GM21526 (cell line): ENCODE results near the gene DGKD.
"Not testable (repeated sequence)": the region's sequence is repeated elsewhere in the genome, so short reads cannot be mapped to it uniquely, and the experiment has no call there.

Experiments used
- ATAC-seq: cut with Tn5 transposase; IDR thresholded peaks from one replicate; pipeline ENCODE4 v1.9.1; 2021; ENCODE audit warnings: moderate library complexity; ENCODE audit not compliant: unreplicated experiment, low FRiP score

The DGKD gene

DNA sequence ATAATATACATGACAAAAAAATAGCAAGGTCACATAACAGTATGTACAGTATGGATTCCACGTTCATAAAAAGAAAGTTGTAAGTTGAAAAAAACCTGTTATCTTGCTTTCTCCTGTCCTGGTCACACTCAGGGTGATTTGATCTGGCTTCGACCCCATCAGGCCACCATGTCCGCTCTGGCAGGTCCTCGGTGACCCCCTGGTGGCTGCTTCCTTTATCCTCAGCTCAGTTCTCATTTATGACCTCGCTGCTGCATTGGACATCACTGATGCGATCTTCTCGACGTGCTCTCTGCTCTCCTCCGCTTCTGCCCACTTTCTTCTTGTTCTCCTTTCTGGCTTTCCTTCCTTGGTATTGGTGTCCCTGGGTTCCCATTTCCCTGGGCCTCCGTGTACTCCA is 29.7 kb downstream of the DGKD start:
- ATAC-seq = no peak

DNA sequence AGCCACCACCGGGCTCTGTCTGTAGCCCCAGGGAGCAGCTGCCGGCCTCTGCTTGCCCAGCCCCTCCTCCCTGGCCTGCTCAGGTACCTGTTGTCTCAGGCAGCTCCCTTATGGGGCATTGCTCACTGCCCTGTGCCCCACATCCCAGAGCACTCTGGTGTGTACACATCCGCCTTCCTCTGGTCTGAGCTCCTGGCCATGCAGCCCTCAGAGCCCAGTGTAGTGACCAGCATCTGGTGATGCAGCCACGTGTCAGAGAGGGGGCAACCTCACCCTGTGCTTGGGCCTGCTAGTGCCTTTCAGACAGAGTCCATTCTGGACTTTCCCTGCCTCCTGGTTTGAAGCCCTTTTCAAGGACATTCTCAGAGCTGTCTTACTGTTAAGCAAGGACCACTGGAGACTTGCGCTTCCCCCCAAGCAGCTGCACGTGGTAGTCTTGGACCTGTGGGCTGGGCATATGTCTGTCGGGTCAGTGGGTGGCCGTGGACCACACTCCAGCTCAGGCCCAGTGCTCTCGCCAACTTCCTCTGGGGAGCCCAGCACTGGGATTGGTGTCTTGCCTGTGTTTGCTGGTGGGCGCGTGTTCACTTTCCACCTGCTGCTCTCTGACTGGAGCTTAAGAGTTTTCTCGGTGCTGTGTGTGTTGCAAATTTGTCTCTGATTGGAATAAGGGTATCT is 30.7 kb downstream of the DGKD start:
- ATAC-seq = peak; percentile 15

- peak; percentile 63 for ATAC-seq
These were observed 31.3 kb downstream of the DGKD start for GRCh38 chr2:233385489-233386044.

DNA sequence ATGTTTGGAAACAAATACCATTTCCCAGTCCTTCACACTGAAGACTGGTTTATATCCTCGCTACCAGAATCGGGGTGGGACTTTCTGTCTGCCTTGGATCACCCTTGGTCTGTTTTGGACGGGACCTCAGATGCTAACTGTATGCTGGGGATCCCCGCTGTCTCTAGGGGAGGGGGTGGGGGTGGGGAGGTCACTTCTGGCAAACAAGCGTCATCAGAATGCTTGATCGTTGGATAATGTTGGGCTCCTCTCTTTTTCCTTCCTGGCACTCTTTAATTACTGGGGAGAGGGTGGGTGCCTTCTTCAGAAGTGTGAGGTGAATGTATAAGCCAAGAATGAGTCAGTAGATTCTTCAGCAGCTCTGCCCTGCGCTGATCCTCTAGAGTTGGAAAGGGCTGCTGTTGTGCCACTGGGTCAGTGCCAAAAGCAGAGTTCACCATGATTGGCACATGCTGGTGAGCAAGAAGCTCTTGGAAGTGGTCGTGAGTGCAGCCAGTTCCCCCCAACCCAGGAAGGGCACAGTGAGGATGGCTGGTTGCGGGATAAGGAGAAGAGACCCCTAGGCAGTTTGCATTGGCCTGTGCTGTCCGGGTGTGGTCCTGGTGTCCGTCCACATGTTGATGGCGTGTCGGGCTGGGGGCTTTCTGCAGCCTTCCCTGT is 32.2 kb downstream of the DGKD start:
- no peak for ATAC-seq

DNA sequence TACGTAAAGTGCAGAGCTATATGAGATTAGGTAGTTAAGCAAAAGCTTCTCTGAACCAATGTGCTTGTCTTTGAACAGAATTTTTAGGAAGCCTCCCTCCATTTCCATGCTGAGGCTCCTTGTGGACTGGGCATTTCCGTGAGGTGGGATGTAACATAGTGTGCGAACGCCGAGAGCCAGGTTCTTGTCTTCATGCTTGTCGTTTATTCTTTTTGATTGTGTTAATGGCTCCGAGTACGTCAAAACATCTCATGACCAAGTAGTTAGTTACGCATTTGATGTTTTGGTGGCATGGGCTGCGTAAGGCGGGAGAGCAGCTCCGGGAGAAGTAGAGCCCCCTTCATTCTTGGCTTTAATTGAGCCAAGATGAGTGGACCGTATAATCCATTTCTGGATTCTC is 32.9 kb downstream of the DGKD start:
- no peak for ATAC-seq

DNA sequence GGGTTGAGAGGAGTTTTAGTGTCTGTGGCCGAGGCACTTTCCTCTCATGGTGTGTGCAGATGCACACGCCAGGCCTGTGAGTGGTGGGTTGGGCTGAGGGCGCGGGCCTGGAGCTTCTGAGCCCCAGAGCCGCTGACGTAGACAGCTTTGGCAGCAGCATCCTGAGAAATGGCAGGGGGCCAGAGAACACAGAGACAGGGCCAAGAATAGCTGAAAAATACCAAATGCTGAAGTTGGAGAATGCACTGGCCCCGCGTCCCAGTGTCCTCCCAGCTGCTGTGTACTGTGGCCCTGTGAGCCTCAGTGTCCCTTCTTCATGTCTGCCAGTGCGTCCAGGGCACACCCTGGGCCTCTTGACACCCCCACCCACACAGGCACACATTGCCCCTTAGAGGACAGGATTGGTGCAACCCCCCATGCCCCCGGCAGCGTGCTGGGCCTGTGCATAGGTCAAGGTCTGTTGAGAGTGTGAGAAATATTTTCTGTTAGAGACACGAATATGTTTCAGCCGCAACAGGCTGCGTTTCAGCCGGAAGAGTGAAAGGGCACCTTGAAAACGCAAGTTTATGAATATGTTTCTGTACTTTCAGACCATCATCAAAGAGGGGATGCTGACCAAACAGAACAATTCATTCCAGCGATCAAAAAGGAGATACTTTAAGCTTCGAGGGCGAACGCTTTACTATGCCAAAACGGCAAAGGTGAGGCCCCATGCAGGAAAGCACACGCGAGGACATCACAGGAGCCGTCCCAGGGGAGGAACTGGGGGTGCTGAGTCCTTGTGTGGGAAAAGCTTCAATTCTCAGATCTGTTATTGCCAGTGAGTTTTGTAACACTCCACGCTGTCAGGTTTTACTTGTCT is 33.6 kb downstream of the DGKD start:
- no peak for ATAC-seq

- no peak for ATAC-seq
These were observed 35.4 kb downstream of the DGKD start for GRCh38 chr2:233389601-233390125.

DNA sequence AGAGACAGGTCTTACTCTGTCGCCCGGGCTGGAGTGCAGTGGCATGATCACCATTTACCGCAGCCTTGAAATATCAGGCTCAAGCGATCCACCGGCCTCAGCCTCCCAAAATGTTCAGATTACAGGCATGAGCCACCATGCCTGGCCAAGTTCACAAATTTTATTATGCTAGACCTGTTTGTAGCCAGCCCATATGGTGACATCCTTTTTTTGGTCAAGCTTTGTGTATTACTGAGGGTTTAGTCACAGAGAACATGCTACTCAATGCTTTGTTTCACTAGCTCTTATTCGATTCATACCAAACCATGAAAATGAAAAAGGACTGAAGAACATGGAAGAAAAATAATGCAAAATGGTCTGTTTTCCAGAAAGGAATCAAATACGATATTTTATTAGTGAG is 41.4 kb downstream of the DGKD start:
- no peak for ATAC-seq

DNA sequence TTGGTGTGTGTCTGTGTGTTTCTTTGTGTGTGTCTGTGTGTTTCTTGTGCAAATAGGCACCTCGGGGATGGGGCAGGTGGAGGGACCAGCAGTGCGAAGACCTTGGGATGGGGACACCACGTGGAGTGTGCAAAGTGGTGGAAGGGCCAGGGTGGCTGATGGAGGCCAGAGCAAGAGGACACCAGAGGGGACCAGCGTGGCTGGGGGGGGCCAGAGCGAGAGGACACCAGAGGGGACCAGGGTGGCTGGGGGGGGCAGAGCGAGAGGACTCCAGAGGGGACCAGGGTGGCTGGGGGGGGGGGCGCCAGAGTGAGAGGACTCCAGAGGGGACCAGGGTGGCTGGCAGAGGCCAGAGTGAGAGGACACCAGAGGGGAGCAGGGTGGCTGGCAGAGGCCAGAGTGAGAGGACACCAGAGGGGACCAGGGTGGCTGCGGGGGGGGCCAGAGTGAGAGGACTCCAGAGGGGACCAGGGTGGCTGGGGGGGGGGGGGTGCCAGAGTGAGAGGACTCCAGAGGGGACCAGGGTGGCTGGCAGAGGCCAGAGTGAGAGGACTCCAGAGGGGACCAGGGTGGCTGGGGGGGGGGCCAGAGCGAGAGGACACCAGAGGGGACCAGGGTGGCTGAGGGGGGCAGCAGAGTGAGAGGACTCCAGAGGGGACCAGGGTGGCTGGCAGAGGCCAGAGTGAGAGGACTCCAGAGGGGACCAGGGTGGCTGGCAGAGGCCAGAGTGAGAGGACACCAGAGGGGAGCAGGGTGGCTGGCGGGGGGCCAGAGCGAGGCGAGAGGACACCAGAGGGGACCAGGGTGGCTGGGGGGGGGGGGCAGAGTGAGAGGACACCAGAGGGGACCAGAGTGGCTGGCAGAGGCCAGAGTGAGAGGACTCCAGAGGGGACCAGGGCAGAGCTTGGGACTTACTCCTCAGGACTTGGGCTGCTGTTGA is 42.7 kb downstream of the DGKD start:
- ATAC-seq = not testable (repeated sequence)

DNA sequence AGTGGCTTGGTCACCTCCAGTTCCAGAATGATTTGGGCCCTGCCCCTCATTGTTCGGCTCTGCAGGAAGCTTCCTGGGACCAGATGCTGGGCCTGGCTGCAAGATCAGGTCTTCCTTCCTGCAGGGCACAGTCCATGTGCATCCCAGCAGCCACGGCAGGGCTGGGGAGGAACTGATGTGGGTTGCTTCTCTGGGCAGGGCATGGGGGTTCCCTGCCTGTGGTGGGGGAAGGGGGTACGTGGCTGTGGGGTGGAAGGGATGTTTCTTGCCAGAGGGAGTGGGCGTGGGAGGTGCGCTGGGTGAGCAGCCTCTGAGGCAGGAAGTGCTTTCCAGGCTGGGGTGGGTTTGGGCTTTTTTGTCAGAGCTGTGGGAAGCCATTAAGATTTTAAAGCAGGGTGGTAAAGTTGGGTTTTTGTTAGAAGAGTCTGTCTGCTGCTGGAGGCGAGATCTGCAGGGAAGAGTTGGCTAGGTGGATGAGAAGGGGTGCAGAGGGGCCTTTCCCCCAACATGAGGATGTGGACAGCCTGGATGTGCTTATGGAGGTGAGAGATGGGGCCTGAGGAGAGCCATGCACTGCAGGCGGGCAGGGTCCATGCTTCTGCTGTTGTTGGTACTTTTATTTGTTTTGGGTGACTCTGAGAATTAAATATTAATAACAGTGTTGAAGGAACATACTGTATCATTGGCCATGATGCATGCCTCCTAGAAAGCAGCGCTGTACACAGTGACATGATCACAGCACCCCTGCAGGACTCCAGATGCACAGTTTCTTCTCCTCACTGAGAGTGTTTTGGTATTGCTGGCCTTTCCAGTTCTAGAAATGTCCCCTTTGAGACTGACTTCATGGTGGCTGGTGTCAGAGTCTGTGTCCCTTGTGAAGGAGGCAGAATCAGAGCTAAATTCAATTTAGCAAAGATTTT is 45.3 kb downstream of the DGKD start:
- no peak for ATAC-seq

DNA sequence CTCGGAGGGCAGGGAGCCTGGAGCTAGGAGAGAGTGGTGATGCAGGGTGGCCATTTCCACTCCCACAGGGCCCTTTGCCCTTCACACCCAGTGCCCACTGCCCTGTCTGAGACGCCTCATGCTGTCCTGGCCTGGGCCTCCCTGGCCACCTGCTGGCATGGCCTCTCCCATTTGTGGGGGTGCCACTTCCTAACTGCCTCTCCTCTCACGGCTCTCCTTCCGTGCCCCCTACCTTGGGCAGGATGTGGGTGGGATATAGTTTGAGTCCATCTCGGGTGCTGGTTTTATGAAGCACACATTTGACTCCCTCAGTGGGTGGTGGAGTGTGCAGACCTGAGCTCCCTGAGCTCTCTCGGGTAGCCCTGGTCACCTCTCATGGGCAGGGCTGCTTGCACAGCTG is 46.0 kb downstream of the DGKD start:
- ATAC-seq = no peak

GRCh38 chr2:233400961-233401360 is 46.7 kb downstream of the DGKD start:
- ATAC-seq = no peak

GRCh38 chr2:233402346-233402745 is 48.1 kb downstream of the DGKD start:
- no peak for ATAC-seq

- ATAC-seq = no peak
These were observed 48.5 kb downstream of the DGKD start for GRCh38 chr2:233402789-233403188.

DNA sequence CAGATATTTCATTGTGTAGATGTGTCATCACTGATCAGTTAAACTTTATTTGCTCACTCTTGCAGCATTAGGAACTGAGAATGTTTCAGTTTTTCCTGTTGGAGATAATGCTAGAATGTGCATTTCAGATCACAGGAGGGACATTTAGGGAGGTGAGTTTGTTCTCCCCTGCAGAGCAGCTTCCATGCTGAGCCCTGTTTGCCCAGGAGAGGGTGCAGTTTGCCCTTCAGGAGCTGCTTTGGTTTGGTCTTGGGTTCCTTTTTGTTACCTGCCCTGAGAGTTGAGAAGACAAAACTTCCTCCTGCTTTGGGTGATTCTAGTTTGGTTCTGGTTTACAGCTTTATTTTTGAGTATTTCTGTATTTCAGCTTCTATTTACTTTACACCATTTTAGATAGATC is 49.9 kb downstream of the DGKD start:
- ATAC-seq = no peak

DNA sequence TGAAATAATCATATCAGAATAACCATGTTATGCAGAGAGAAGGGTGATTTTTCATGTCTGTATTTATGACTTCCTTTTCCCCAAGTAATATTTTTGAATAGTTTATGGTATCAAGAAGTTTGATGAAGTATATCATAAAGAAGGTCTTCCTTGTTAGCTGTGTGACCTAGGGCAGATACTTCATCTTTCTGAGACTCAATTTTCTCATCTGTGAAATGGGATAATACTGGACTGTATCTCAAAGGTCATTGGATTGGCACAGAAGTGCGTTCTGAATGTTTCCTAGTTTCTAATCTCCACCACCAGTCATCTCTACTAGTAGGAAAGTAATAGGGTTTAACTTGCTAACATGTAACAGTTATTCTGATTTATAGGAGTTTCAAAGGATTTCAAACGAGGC is 52.6 kb downstream of the DGKD start:
- ATAC-seq = no peak

GRCh38 chr2:233407771-233408181 is 53.5 kb downstream of the DGKD start:
- ATAC-seq = no peak

- ATAC-seq = no peak
These were observed 54.3 kb downstream of the DGKD start for GRCh38 chr2:233408366-233409285.
